ENCODE results near the gene SCARB1. TPM values are rescaled to one million over a fixed set of nuclear protein-coding genes. Genes with fewer than 3 reads are reported as not detected.

The SCARB1 gene
- total and polyA plus RNA-seq, 2 donors (not counting 1 experiment from before 2014, with no cell fraction given) = 14.7 to 32.5 TPM

DNA sequence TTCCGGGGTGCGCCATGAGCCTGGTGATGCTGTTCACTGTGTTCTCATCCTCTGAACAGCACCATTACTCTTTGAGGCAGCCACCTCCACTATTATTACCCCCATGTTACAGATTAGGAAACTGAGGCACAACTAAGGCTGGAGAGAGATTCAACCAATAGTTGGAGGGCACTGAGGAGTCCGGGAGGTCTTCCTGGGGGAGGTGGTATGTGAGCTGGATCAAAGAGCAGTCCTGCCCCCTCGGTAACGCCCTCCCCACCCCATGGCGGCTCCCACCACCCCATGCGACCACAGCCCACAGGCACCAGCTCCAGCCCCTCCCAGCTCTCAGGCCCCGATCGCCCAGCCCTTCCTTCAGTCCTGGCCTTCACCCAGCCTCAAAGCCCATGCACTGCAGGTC lies 43.5 kb downstream of the SCARB1 start:
- Histone ChIP-seq H3K27me3 (ENCODE audit: control insufficient read depth, insufficient read depth, low read length) (no peaks in the 10 kb centered on the region), H3K36me3 (ENCODE audit: control insufficient read depth, insufficient read depth, low read length) (no peaks in the 10 kb centered on the region), H3K79me2 (ENCODE audit: control insufficient read depth, insufficient read depth, low read length) (no peaks in the 10 kb centered on the region), H2AFZ (ENCODE audit: low read length) (no peak overlapping the region), H3K4me3 (replicated peaks in 1 of 4; ENCODE audit: control extremely low read depth in 1 of 4, insufficient read depth in 1 of 4, low read depth in 3 of 4, low read length in 4 of 4) (no peak overlapping the region), H3K9ac (ENCODE audit: insufficient read depth, low read length) (no peak overlapping the region), H3K9me3 (ENCODE audit: control insufficient read depth, insufficient read depth, low read depth, low read length) (no peaks in the 10 kb centered on the region), H3K4me2 (ENCODE audit: extremely low read depth, insufficient read depth, low read length) (no peak overlapping the region), H3K27ac (ENCODE audit: insufficient read depth, low read length) (no peak overlapping the region), H3K4me1 (ENCODE audit: control insufficient read depth, extremely low read depth, insufficient read depth, low read length) (no peaks in the 10 kb centered on the region), H4K20me1 (ENCODE audit: control insufficient read depth, extremely low read depth, insufficient read depth, low read length) (no peaks in the 10 kb centered on the region)
- TF ChIP-seq, protein P1, sequence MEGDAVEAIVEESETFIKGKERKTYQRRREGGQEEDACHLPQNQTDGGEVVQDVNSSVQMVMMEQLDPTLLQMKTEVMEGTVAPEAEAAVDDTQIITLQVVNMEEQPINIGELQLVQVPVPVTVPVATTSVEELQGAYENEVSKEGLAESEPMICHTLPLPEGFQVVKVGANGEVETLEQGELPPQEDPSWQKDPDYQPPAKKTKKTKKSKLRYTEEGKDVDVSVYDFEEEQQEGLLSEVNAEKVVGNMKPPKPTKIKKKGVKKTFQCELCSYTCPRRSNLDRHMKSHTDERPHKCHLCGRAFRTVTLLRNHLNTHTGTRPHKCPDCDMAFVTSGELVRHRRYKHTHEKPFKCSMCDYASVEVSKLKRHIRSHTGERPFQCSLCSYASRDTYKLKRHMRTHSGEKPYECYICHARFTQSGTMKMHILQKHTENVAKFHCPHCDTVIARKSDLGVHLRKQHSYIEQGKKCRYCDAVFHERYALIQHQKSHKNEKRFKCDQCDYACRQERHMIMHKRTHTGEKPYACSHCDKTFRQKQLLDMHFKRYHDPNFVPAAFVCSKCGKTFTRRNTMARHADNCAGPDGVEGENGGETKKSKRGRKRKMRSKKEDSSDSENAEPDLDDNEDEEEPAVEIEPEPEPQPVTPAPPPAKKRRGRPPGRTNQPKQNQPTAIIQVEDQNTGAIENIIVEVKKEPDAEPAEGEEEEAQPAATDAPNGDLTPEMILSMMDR (conservative IDR thresholded peaks at IDR 0.05 in 1 of 2, IDR thresholded peaks at IDR 0.05 in 1 of 2; ENCODE audit: low read depth in 1 of 2, low read length in 2 of 2) = no peak
- TF ChIP-seq EZH2 (IDR thresholded peaks at IDR 0.05; ENCODE audit: low read length, missing control alignments) = no peak
- no peak for DNase-seq (ENCODE audit: low read depth in 2 of 2)

DNA sequence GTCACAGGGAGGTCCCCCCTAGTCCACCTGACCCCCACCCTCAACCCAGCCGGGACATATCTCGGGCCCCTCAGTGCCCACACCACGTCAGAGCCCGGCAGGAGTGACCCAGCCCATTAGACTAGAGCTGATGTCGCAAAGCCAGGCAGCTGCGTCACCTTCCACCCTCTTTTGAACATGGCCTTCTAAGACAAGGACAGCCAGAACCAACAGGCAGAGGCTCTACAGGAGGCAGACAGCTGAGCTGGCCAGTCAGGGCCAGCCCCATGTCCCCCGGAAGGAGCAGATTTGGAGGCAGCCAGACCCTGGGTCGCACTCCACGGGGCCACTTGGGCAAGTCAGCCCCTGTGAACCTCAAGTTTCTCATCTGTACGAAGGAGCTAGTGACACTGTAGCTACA lies 44.1 kb downstream of the SCARB1 start:
- H3K79me2 ChIP-seq (ENCODE audit: control insufficient read depth, insufficient read depth, low read length) = no peaks in the 10 kb centered on the region
- no peak overlapping the region for H3K4me2 ChIP-seq (ENCODE audit: extremely low read depth, insufficient read depth, low read length)
- H3K9me3 ChIP-seq (ENCODE audit: control insufficient read depth, insufficient read depth, low read depth, low read length) = no peaks in the 10 kb centered on the region
- H3K4me3 ChIP-seq (replicated peaks in 1 of 4; ENCODE audit: control extremely low read depth in 1 of 4, insufficient read depth in 1 of 4, low read depth in 3 of 4, low read length in 4 of 4) = no peak overlapping the region
- H3K9ac ChIP-seq (ENCODE audit: insufficient read depth, low read length) = no peak overlapping the region
- no peaks in the 10 kb centered on the region for H4K20me1 ChIP-seq (ENCODE audit: control insufficient read depth, extremely low read depth, insufficient read depth, low read length)
- H3K27me3 ChIP-seq (ENCODE audit: control insufficient read depth, insufficient read depth, low read length) = no peaks in the 10 kb centered on the region
- no peak overlapping the region for H3K27ac ChIP-seq (ENCODE audit: insufficient read depth, low read length)
- TF ChIP-seq EZH2 (IDR thresholded peaks at IDR 0.05; ENCODE audit: low read length, missing control alignments) = no peak
- TF ChIP-seq, protein P1 (conservative IDR thresholded peaks at IDR 0.05 in 1 of 2, IDR thresholded peaks at IDR 0.05 in 1 of 2; ENCODE audit: low read depth in 1 of 2, low read length in 2 of 2) = no peak
- no peaks in the 10 kb centered on the region for H3K4me1 ChIP-seq (ENCODE audit: control insufficient read depth, extremely low read depth, insufficient read depth, low read length)
- no peak for DNase-seq (ENCODE audit: low read depth in 2 of 2)
- no peaks in the 10 kb centered on the region for H3K36me3 ChIP-seq (ENCODE audit: control insufficient read depth, insufficient read depth, low read length)
- no peak overlapping the region for H2AFZ ChIP-seq (ENCODE audit: low read length)

- H3K36me3 ChIP-seq (ENCODE audit: control insufficient read depth, insufficient read depth, low read length) = no peaks in the 10 kb centered on the region
- DNase-seq (ENCODE audit: low read depth in 2 of 2) = no peak
- no peaks in the 10 kb centered on the region for H3K4me1 ChIP-seq (ENCODE audit: control insufficient read depth, extremely low read depth, insufficient read depth, low read length)
- H3K9ac ChIP-seq (ENCODE audit: insufficient read depth, low read length) = no peak overlapping the region
- no peak overlapping the region for H3K4me3 ChIP-seq (replicated peaks in 1 of 4; ENCODE audit: control extremely low read depth in 1 of 4, insufficient read depth in 1 of 4, low read depth in 3 of 4, low read length in 4 of 4)
- H3K27me3 ChIP-seq (ENCODE audit: control insufficient read depth, insufficient read depth, low read length) = no peaks in the 10 kb centered on the region
- H3K9me3 ChIP-seq (ENCODE audit: control insufficient read depth, insufficient read depth, low read depth, low read length) = no peaks in the 10 kb centered on the region
- H3K4me2 ChIP-seq (ENCODE audit: extremely low read depth, insufficient read depth, low read length) = no peak overlapping the region
- no peak for TF ChIP-seq EZH2 (IDR thresholded peaks at IDR 0.05; ENCODE audit: low read length, missing control alignments)
- TF ChIP-seq, protein P1 (conservative IDR thresholded peaks at IDR 0.05 in 1 of 2, IDR thresholded peaks at IDR 0.05 in 1 of 2; ENCODE audit: low read depth in 1 of 2, low read length in 2 of 2) = no peak
- H3K27ac ChIP-seq (ENCODE audit: insufficient read depth, low read length) = no peak overlapping the region
- no peaks in the 10 kb centered on the region for H4K20me1 ChIP-seq (ENCODE audit: control insufficient read depth, extremely low read depth, insufficient read depth, low read length)
- no peaks in the 10 kb centered on the region for H3K79me2 ChIP-seq (ENCODE audit: control insufficient read depth, insufficient read depth, low read length)
- H2AFZ ChIP-seq (ENCODE audit: low read length) = no peak overlapping the region
Measured at GRCh38 chr12:124819080-124819479, 44.6 kb downstream of the SCARB1 start.
